Loucy (cell line): ENCODE measurements around the gene CCS.

Experiments
- H2AFZ ChIP-seq: fragments of 200-600 bp; sonication (generic); 2 replicates; pipeline ENCODE4 v1.6.0; 2016; ENCODE audit warnings: antibody characterized with exemption, mild to moderate bottlenecking, low read length, moderate library complexity
- H3F3A ChIP-seq: fragments of 200-600 bp; 2 replicates; pipeline ENCODE4 v1.6.0; 2016; ENCODE audit warnings: antibody characterized with exemption, low read depth, mild to moderate bottlenecking
- H3K27me3 ChIP-seq: fragments of 200-600 bp; sonication (generic); 2 replicates; pipeline ENCODE4 v1.6.1; 2014; ENCODE audit warnings: low read length, mild to moderate bottlenecking; ENCODE audit not compliant: insufficient read depth, poor library complexity, severe bottlenecking
- H3K36me3 ChIP-seq: fragments of 200-600 bp; sonication (generic); 2 replicates; pipeline ENCODE4 v1.6.1; 2016; ENCODE audit warnings: low read length; ENCODE audit not compliant: insufficient read depth
- H3K4me1 ChIP-seq: fragments of 200-600 bp; sonication (generic); 2 replicates; pipeline ENCODE4 v1.5.1; 2014; ENCODE audit warnings: low read length, mild to moderate bottlenecking; ENCODE audit not compliant: insufficient read depth, poor library complexity, severe bottlenecking
- H3K4me2 ChIP-seq: fragments of 200-600 bp; sonication (generic); 2 replicates; pipeline ENCODE4 v1.6.0; 2014; ENCODE audit warnings: antibody characterized with exemption, low read length, low read depth, mild to moderate bottlenecking; ENCODE audit not compliant: poor library complexity, severe bottlenecking
- H3K4me3 ChIP-seq: fragments of 200-600 bp; sonication (generic); 2 replicates; pipeline ENCODE4 v1.5.1; 2014; ENCODE audit warnings: low read length, mild to moderate bottlenecking, mixed read lengths; ENCODE audit not compliant: poor library complexity, severe bottlenecking
- H3K79me2 ChIP-seq: fragments of 200-600 bp; sonication (generic); 2 replicates; pipeline ENCODE4 v1.6.1; 2014; ENCODE audit warnings: low read length; ENCODE audit not compliant: insufficient read depth
- H3K9ac ChIP-seq: fragments of 200-600 bp; sonication (generic); 2 replicates; pipeline ENCODE4 v1.6.0; 2014; ENCODE audit warnings: mild to moderate bottlenecking, low read depth, low read length, moderate library complexity; ENCODE audit not compliant: poor library complexity, severe bottlenecking
- H3K9me2 ChIP-seq: fragments of 200-600 bp; sonication (generic); replicated peaks from 2 replicates; pipeline ENCODE4 v1.6.1; 2016; ENCODE audit warnings: low read depth, low read length, mixed read lengths
- H3K9me3 ChIP-seq: fragments of 200-600 bp; sonication (generic); 2 replicates; pipeline ENCODE4 v1.6.1; 2014; ENCODE audit warnings: mild to moderate bottlenecking, antibody characterized with exemption, low read length, low read depth; ENCODE audit not compliant: insufficient read depth
- H4K20me1 ChIP-seq: fragments of 200-600 bp; sonication (generic); 2 replicates; pipeline ENCODE4 v1.6.0; 2014; ENCODE audit warnings: antibody characterized with exemption, low read length, mild to moderate bottlenecking; ENCODE audit not compliant: insufficient read depth, poor library complexity, severe bottlenecking
- EZH2phosphoT487 ChIP-seq: fragments of 200-600 bp; IDR thresholded peaks from 2 replicates; pipeline ENCODE4 v1.6.1; 2018; ENCODE audit warnings: antibody characterized with exemption, mild to moderate bottlenecking, moderate library complexity, borderline replicate concordance
- TF ChIP-seq, protein P1 (sequence below): fragments of 200-600 bp; sonication (generic); conservative IDR thresholded peaks from 2 replicates; pipeline ENCODE4 v1.5.1; 2014; ENCODE audit warnings: mild to moderate bottlenecking, antibody characterized with exemption, low read length

CCS gene

GRCh38 chr11:66559142-66559865, 33.7 kb upstream of the CCS start:
- no peaks in the 10 kb centered on the region for H3K4me1 ChIP-seq
- no peaks in the 10 kb centered on the region for H3K27me3 ChIP-seq
- TF ChIP-seq, protein P1, sequence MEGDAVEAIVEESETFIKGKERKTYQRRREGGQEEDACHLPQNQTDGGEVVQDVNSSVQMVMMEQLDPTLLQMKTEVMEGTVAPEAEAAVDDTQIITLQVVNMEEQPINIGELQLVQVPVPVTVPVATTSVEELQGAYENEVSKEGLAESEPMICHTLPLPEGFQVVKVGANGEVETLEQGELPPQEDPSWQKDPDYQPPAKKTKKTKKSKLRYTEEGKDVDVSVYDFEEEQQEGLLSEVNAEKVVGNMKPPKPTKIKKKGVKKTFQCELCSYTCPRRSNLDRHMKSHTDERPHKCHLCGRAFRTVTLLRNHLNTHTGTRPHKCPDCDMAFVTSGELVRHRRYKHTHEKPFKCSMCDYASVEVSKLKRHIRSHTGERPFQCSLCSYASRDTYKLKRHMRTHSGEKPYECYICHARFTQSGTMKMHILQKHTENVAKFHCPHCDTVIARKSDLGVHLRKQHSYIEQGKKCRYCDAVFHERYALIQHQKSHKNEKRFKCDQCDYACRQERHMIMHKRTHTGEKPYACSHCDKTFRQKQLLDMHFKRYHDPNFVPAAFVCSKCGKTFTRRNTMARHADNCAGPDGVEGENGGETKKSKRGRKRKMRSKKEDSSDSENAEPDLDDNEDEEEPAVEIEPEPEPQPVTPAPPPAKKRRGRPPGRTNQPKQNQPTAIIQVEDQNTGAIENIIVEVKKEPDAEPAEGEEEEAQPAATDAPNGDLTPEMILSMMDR = no peak
- no peak for TF ChIP-seq EZH2phosphoT487
- no peaks in the 10 kb centered on the region for H3K9me3 ChIP-seq
- no peak overlapping the region for H2AFZ ChIP-seq
- H4K20me1 ChIP-seq = no peaks in the 10 kb centered on the region
- H3K9me2 ChIP-seq = no peaks in the 10 kb centered on the region
- H3K9ac ChIP-seq = no peak overlapping the region
- no peaks in the 10 kb centered on the region for H3K79me2 ChIP-seq
- H3F3A ChIP-seq = no peaks in the 10 kb centered on the region
- no peak overlapping the region for H3K4me2 ChIP-seq
- H3K4me3 ChIP-seq = no peak overlapping the region
- H3K36me3 ChIP-seq = no peaks in the 10 kb centered on the region

GRCh38 chr11:66559866-66560676, 32.9 kb upstream of the CCS start:
- Histone ChIP-seq H3K27me3 (no peaks in the 10 kb centered on the region), H4K20me1 (no peaks in the 10 kb centered on the region), H3K9me2 (no peaks in the 10 kb centered on the region), H3K79me2 (no peaks in the 10 kb centered on the region), H3K9ac (no peak overlapping the region), H3K36me3 (no peaks in the 10 kb centered on the region), H3F3A (no peaks in the 10 kb centered on the region), H3K4me3 (no peak overlapping the region), H3K9me3 (no peaks in the 10 kb centered on the region), H2AFZ (no peak overlapping the region), H3K4me2 (no peak overlapping the region), H3K4me1 (no peaks in the 10 kb centered on the region)
- TF ChIP-seq, protein P1 = no peak
- TF ChIP-seq EZH2phosphoT487 = no peak

GRCh38 chr11:66561178-66561974, 31.6 kb upstream of the CCS start:
- no peaks in the 10 kb centered on the region for H3F3A ChIP-seq
- H3K4me2 ChIP-seq = no peak overlapping the region
- H3K4me1 ChIP-seq = no peaks in the 10 kb centered on the region
- no peaks in the 10 kb centered on the region for H3K36me3 ChIP-seq
- no peaks in the 10 kb centered on the region for H3K9me2 ChIP-seq
- no peaks in the 10 kb centered on the region for H3K9me3 ChIP-seq
- no peak for TF ChIP-seq EZH2phosphoT487
- TF ChIP-seq, protein P1 = no peak
- H3K4me3 ChIP-seq = no peak overlapping the region
- H3K79me2 ChIP-seq = no peaks in the 10 kb centered on the region
- no peak overlapping the region for H3K9ac ChIP-seq
- no peak overlapping the region for H2AFZ ChIP-seq
- no peaks in the 10 kb centered on the region for H4K20me1 ChIP-seq
- H3K27me3 ChIP-seq = no peaks in the 10 kb centered on the region
